Upper lobe of right lung (tissue), 1 donor: ENCODE results near the gene TM4SF5. TPM values are rescaled to one million over a fixed set of nuclear protein-coding genes. Genes with fewer than 3 reads are reported as not detected.

Source experiments
- ATAC-seq: fragments of 200-7000 bp; cut with Tn5 transposase; one replicate; pipeline ENCODE4 v1.9.1; 2020; ENCODE audit warnings: mild to moderate bottlenecking, moderate library complexity
- DNase-seq: peaks from one replicate; pipeline ENCODE4 v3.0.0-alpha.2; 2020
- H3K27ac ChIP-seq: fragments of 200-600 bp; one replicate; pipeline ENCODE4 v1.8.0; 2022
- H3K27me3 ChIP-seq: fragments of 200-600 bp; one replicate; pipeline ENCODE4 v1.8.0; 2022; ENCODE audit warnings: mild to moderate bottlenecking
- H3K36me3 ChIP-seq: fragments of 200-600 bp; one replicate; pipeline ENCODE4 v1.8.0; 2022
- H3K4me1 ChIP-seq: fragments of 200-600 bp; one replicate; pipeline ENCODE4 v1.8.0; 2022
- H3K4me3 ChIP-seq: fragments of 200-600 bp; one replicate; pipeline ENCODE4 v1.8.0; 2022; ENCODE audit warnings: mild to moderate bottlenecking
- H3K9me3 ChIP-seq: fragments of 200-600 bp; one replicate; pipeline ENCODE4 v1.8.0; 2022
- CTCF ChIP-seq: fragments of 200-600 bp; IDR thresholded peaks from one replicate; pipeline ENCODE4 v1.8.0; 2022; ENCODE audit warnings: antibody characterized with exemption
- intact Hi-C: fragments of 100-400 bp; cut with DNase I; formaldehyde crosslinking; loops from one replicate; pipeline ENCODE4 v1.11.0; 2022
- total RNA-seq: library from RNA; stranded (reverse); fragmentation: NEBNext Ultra II Directional; extraction: Animal tissue kit (Norgen Biotek cat#: 25700); gene quantifications from one replicate; pipeline ENCODE4 v1.2.1, GENCODE V29; 2021
- donor health status: DM: no; HTN: yes; CAD: no; lungs with severe emphysema.

The TM4SF5 gene
- total RNA-seq, 1 donor from 2014 or later = not detected

GRCh38 chr17:4766201-4766600 lies 5.5 kb upstream of the TM4SF5 start:
- Histone ChIP-seq H3K4me3 (no peak overlapping the region), H3K36me3 (no peaks in the 10 kb centered on the region), H3K9me3 (no peaks in the 10 kb centered on the region), H3K27me3 (no peaks in the 10 kb centered on the region), H3K4me1 (no peaks in the 10 kb centered on the region), H3K27ac (peak overlapping the region; percentile 47)
- TF ChIP-seq CTCF = no peak
- intact Hi-C loops = no loop called here
- ATAC-seq (peak; percentile 51), DNase-seq (no peak)

- ATAC-seq = no peak
- Histone ChIP-seq H3K4me3 (no peak overlapping the region), H3K27me3 (no peaks in the 10 kb centered on the region), H3K27ac (no peak overlapping the region), H3K9me3 (no peaks in the 10 kb centered on the region), H3K36me3 (no peaks in the 10 kb centered on the region), H3K4me1 (no peaks in the 10 kb centered on the region)
- intact Hi-C loops = no loop called here
- no peak for TF ChIP-seq CTCF
- DNase-seq = no peak
These were observed 5.0 kb upstream of the TM4SF5 start for GRCh38 chr17:4766723-4767122.

- ATAC-seq = peak; percentile 64
These were observed 3.4 kb upstream of the TM4SF5 start for GRCh38 chr17:4768298-4768697.

GRCh38 chr17:4769628-4770027 lies 2.1 kb upstream of the TM4SF5 start:
- TF ChIP-seq CTCF = no peak
- Histone ChIP-seq H3K27me3 (no peaks in the 10 kb centered on the region), H3K4me3 (no peak overlapping the region), H3K36me3 (no peaks in the 10 kb centered on the region), H3K9me3 (no peaks in the 10 kb centered on the region), H3K27ac (no peak overlapping the region), H3K4me1 (no peaks in the 10 kb centered on the region)
- intact Hi-C loops = no loop called here
- ATAC-seq = no peak
- DNase-seq = no peak

More at GRCh38 chr17:4768298-4768697, 3.4 kb upstream of the TM4SF5 start:
- intact Hi-C loops = no loop called here
- no peak for DNase-seq
- Histone ChIP-seq H3K9me3 (no peaks in the 10 kb centered on the region), H3K27me3 (no peaks in the 10 kb centered on the region), H3K27ac (peak overlapping the region; percentile 51), H3K36me3 (no peaks in the 10 kb centered on the region), H3K4me1 (no peaks in the 10 kb centered on the region), H3K4me3 (no peak overlapping the region)
- TF ChIP-seq CTCF = no peak

- H3K27ac ChIP-seq = no peak overlapping the region
- no peaks in the 10 kb centered on the region for H3K27me3 ChIP-seq
- H3K36me3 ChIP-seq = no peaks in the 10 kb centered on the region
- intact Hi-C loops = no loop called here
- ATAC-seq (no peak), DNase-seq (no peak)
- H3K4me1 ChIP-seq = no peaks in the 10 kb centered on the region
- no peak overlapping the region for H3K4me3 ChIP-seq
- H3K9me3 ChIP-seq = no peaks in the 10 kb centered on the region
- no peak for TF ChIP-seq CTCF
These were observed 538 bp downstream of the TM4SF5 start for GRCh38 chr17:4772235-4772613.
